ENCODE results near the gene HTT.

Gene HTT

DNA sequence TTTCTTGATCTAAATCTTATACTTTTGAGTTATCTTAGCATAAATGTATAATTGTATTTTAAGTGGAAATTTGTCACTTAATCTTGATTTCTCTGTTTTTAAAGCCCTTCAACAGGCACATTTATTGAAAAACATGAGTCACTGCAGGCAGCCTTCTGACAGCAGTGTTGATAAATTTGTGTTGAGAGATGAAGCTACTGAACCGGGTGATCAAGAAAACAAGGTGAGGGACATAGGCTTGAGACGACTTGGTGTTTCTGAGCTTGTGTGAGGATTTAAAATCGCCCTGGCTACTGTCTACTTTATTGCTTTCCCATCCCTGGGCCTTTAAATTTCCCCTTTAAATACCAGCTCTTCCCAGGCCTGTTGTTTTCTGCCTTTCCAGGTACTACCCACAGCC, 55.7 kb downstream of the HTT start:
- TF ChIP-seq, protein P1, sequence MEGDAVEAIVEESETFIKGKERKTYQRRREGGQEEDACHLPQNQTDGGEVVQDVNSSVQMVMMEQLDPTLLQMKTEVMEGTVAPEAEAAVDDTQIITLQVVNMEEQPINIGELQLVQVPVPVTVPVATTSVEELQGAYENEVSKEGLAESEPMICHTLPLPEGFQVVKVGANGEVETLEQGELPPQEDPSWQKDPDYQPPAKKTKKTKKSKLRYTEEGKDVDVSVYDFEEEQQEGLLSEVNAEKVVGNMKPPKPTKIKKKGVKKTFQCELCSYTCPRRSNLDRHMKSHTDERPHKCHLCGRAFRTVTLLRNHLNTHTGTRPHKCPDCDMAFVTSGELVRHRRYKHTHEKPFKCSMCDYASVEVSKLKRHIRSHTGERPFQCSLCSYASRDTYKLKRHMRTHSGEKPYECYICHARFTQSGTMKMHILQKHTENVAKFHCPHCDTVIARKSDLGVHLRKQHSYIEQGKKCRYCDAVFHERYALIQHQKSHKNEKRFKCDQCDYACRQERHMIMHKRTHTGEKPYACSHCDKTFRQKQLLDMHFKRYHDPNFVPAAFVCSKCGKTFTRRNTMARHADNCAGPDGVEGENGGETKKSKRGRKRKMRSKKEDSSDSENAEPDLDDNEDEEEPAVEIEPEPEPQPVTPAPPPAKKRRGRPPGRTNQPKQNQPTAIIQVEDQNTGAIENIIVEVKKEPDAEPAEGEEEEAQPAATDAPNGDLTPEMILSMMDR (conservative IDR thresholded peaks at IDR 0.05; ENCODE audit: low read depth, low read length) = no peak
- no peak overlapping the region for H3K4me3 ChIP-seq (ENCODE audit: low read length)
- no peak for DNase-seq (ENCODE audit: low read depth)

- no peak overlapping the region for H3K4me3 ChIP-seq (ENCODE audit: low read length)
- TF ChIP-seq, protein P1 (conservative IDR thresholded peaks at IDR 0.05; ENCODE audit: low read depth, low read length) = no peak
- no peak for DNase-seq (ENCODE audit: low read depth)
Observed at GRCh38 chr4:3130826-3131225, 56.3 kb downstream of the HTT start.

DNA sequence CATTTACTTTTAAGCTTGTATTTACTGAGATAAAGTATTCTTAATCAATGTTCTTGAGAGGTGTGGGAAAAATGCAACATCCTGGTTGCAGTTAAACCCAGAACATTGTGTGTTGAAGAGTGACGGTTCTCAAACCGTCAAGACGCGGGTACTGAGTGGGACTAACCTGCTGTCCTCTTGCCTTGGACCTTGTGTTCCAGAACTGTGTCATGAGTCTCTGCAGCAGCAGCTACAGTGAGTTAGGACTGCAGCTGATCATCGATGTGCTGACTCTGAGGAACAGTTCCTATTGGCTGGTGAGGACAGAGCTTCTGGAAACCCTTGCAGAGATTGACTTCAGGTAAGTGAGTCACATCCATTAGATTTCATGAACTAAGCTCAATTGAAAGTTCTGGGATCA, 59.7 kb downstream of the HTT start:
- TF ChIP-seq, protein P1 (conservative IDR thresholded peaks at IDR 0.05; ENCODE audit: low read depth, low read length) = no peak

GRCh38 chr4:3135155-3136011, 60.9 kb downstream of the HTT start:
- H3K4me3 ChIP-seq (ENCODE audit: low read length) = no peak overlapping the region
- TF ChIP-seq, protein P1 (conservative IDR thresholded peaks at IDR 0.05; ENCODE audit: low read depth, low read length) = no peak
- no peak for DNase-seq (ENCODE audit: low read depth)

More for the DNA sequence above, 59.7 kb downstream of the HTT start:
- DNase-seq (ENCODE audit: low read depth) = no peak
- H3K4me3 ChIP-seq (ENCODE audit: low read length) = no peak overlapping the region

GRCh38 chr4:3136454-3136853, 62.0 kb downstream of the HTT start:
- DNase-seq (ENCODE audit: low read depth) = no peak
- TF ChIP-seq, protein P1 (conservative IDR thresholded peaks at IDR 0.05; ENCODE audit: low read depth, low read length) = peak; percentile 31
- H3K4me3 ChIP-seq (ENCODE audit: low read length) = no peak overlapping the region

- no peak for DNase-seq (ENCODE audit: low read depth)
- no peak overlapping the region for H3K4me3 ChIP-seq (ENCODE audit: low read length)
- TF ChIP-seq, protein P1 (conservative IDR thresholded peaks at IDR 0.05; ENCODE audit: low read depth, low read length) = no peak
Observed at GRCh38 chr4:3137908-3138307, 63.4 kb downstream of the HTT start.
